Neutrophil (primary cell): Measurements from ENCODE around the gene SPTY2D1.

Experiments used
- H3K27ac ChIP-seq: fragments of 200-600 bp; sonication (generic); 2 replicates; pipeline ENCODE4 v1.5.1; 2016; ENCODE audit warnings: mild to moderate bottlenecking, moderate library complexity
- H3K27me3 ChIP-seq: fragments of 200-600 bp; sonication (generic); 2 replicates; pipeline ENCODE4 v1.6.0; 2016; ENCODE audit warnings: mild to moderate bottlenecking
- H3K36me3 ChIP-seq: fragments of 200-600 bp; sonication (generic); 2 replicates; pipeline ENCODE4 v1.5.1; 2017
- H3K4me1 ChIP-seq, 2 experiments: fragments of 200-600 bp in 1 of 2; sonication (generic) in 1 of 2; 1 replicate in 1 of 2; 2 replicates in 1 of 2; pipeline versions ENCODE4 v1.5.1 to v1.6.1; 2013 to 2016; ENCODE audit warnings: low read depth in 1 of 2, low read length in 1 of 2, mild to moderate bottlenecking in 1 of 2, moderate library complexity in 1 of 2; ENCODE audit not compliant: control insufficient read depth in 1 of 2, insufficient read depth in 1 of 2
- H3K4me3 ChIP-seq, 2 experiments: fragments of 200-600 bp in 1 of 2; sonication (generic) in 1 of 2; 1 replicate in 1 of 2; 2 replicates in 1 of 2; pipeline ENCODE4 v1.5.1; 2013 to 2016; ENCODE audit warnings: low read depth in 1 of 2, low read length in 1 of 2, mild to moderate bottlenecking in 1 of 2, moderate library complexity in 1 of 2
- H3K9me3 ChIP-seq: fragments of 200-600 bp; sonication (generic); 2 replicates; pipeline ENCODE4 v1.5.1; 2016
- TF ChIP-seq, protein P1 (sequence below): fragments of 200-600 bp; sonication (generic); IDR thresholded peaks from 2 replicates; pipeline ENCODE4 v1.5.1; 2016; ENCODE audit warnings: antibody characterized with exemption

Gene SPTY2D1

DNA sequence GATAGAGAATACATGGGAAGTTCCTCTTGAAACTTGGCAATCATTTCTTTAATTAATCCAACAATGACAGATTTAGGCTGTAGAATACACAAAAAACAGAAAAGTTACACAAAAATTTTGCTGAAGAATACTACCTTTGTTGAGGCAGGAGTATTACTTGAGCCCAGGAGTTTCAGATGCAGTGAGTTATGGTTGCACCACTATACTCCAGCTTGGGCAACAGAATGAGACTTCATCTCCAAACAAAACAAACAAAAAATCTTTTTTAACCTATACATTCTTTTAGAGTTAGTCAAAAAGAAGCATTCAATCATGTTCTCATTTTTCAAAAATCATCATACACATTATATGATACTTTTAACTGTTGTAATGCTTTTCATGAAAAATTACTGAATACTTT, 67.7 kb downstream of the SPTY2D1 start:
- Histone ChIP-seq H3K27me3 (no peaks in the 10 kb centered on the region), H3K27ac (no peak overlapping the region), H3K4me3 (no peak overlapping the region), H3K4me1 (peaks cover 5 to 36% of the 10 kb centered on the region in 2 experiments), H3K9me3 (no peaks in the 10 kb centered on the region), H3K36me3 (peaks cover 45% of the 10 kb centered on the region)
- TF ChIP-seq, protein P1, sequence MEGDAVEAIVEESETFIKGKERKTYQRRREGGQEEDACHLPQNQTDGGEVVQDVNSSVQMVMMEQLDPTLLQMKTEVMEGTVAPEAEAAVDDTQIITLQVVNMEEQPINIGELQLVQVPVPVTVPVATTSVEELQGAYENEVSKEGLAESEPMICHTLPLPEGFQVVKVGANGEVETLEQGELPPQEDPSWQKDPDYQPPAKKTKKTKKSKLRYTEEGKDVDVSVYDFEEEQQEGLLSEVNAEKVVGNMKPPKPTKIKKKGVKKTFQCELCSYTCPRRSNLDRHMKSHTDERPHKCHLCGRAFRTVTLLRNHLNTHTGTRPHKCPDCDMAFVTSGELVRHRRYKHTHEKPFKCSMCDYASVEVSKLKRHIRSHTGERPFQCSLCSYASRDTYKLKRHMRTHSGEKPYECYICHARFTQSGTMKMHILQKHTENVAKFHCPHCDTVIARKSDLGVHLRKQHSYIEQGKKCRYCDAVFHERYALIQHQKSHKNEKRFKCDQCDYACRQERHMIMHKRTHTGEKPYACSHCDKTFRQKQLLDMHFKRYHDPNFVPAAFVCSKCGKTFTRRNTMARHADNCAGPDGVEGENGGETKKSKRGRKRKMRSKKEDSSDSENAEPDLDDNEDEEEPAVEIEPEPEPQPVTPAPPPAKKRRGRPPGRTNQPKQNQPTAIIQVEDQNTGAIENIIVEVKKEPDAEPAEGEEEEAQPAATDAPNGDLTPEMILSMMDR: no peak

- Histone ChIP-seq H3K27ac (no peak overlapping the region), H3K9me3 (no peaks in the 10 kb centered on the region), H3K27me3 (no peaks in the 10 kb centered on the region), H3K4me1 (peaks cover 0 to 13% of the 10 kb centered on the region in 2 experiments), H3K36me3 (peaks cover 68% of the 10 kb centered on the region), H3K4me3 (no peak overlapping the region)
- TF ChIP-seq, protein P1: no peak
Measured at GRCh38 chr11:18564149-18564548, 70.0 kb downstream of the SPTY2D1 start.

GRCh38 chr11:18563090-18563730, 70.9 kb downstream of the SPTY2D1 start:
- Histone ChIP-seq H3K4me1 (peaks cover 0 to 7% of the 10 kb centered on the region in 2 experiments), H3K27ac (no peak overlapping the region), H3K9me3 (no peaks in the 10 kb centered on the region), H3K36me3 (peaks cover 75% of the 10 kb centered on the region), H3K27me3 (no peaks in the 10 kb centered on the region), H3K4me3 (no peak overlapping the region)
- TF ChIP-seq, protein P1: no peak
